ENCODE measurements around the gene GLI3.

- TF ChIP-seq, protein P1, sequence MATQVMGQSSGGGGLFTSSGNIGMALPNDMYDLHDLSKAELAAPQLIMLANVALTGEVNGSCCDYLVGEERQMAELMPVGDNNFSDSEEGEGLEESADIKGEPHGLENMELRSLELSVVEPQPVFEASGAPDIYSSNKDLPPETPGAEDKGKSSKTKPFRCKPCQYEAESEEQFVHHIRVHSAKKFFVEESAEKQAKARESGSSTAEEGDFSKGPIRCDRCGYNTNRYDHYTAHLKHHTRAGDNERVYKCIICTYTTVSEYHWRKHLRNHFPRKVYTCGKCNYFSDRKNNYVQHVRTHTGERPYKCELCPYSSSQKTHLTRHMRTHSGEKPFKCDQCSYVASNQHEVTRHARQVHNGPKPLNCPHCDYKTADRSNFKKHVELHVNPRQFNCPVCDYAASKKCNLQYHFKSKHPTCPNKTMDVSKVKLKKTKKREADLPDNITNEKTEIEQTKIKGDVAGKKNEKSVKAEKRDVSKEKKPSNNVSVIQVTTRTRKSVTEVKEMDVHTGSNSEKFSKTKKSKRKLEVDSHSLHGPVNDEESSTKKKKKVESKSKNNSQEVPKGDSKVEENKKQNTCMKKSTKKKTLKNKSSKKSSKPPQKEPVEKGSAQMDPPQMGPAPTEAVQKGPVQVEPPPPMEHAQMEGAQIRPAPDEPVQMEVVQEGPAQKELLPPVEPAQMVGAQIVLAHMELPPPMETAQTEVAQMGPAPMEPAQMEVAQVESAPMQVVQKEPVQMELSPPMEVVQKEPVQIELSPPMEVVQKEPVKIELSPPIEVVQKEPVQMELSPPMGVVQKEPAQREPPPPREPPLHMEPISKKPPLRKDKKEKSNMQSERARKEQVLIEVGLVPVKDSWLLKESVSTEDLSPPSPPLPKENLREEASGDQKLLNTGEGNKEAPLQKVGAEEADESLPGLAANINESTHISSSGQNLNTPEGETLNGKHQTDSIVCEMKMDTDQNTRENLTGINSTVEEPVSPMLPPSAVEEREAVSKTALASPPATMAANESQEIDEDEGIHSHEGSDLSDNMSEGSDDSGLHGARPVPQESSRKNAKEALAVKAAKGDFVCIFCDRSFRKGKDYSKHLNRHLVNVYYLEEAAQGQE (IDR thresholded peaks at IDR 0.05; ENCODE audit: low read depth, low read length) = no peak
- TF ChIP-seq ZNF24 (IDR thresholded peaks at IDR 0.05) = no peak
- TF ChIP-seq HDAC2 (IDR thresholded peaks at IDR 0.05) = no peak
- no peak for TF ChIP-seq CTCF (IDR thresholded peaks at IDR 0.05 in 2 of 3, conservative IDR thresholded peaks at IDR 0.05 in 1 of 3; ENCODE audit: control insufficient read depth in 2 of 3, extremely low read depth in 1 of 3, insufficient read depth in 1 of 3, low read depth in 3 of 3, low read length in 3 of 3)
- TF ChIP-seq, protein P2, sequence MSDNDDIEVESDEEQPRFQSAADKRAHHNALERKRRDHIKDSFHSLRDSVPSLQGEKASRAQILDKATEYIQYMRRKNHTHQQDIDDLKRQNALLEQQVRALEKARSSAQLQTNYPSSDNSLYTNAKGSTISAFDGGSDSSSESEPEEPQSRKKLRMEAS (IDR thresholded peaks at IDR 0.05; ENCODE audit: low read depth, low read length) = no peak
- no peak for TF ChIP-seq TAF1 (IDR thresholded peaks at IDR 0.05; ENCODE audit: borderline replicate concordance, low read depth, low read length)
Observed at GRCh38 chr7:41956705-41957104, 280.3 kb downstream of the GLI3 start.

Measured in GM12878 (cell line).